GM12878 (cell line): Measurements from ENCODE around the gene DUSP11. TPM values are rescaled to one million over a fixed set of nuclear protein-coding genes. Genes with fewer than 3 reads are reported as not detected.
"Not testable (repeated sequence)": the region's sequence is repeated elsewhere in the genome, so short reads cannot be mapped to it uniquely, and the experiment has no call there.

Source experiments
- ATAC-seq: fragments of 200-7000 bp; cut with Tn5 transposase; 3 replicates; pipeline ENCODE4 v1.9.1; 2020; ENCODE audit warnings: mild to moderate bottlenecking, moderate library complexity
- BruUV-seq: library from RNA; stranded (reverse); fragments of 400-500 nt; replicated peaks from 2 replicates; lab custom pipeline; 2021; lab: Mats Ljungman, UMichigan
- CTCF ChIA-PET: fragments of 300-600 bp; sonication (Branson Sonifier 250); formaldehyde crosslinking; extraction: SDS; loops from one replicate; lab custom pipeline; 2021; ENCODE audit warnings: inconsistent platforms; lab: Yijun Ruan, JAX
- POLR2A ChIA-PET: fragments of 350-600 bp; formaldehyde crosslinking; extraction: SDS; loops from one replicate; lab custom pipeline; 2021; ENCODE audit warnings: inconsistent platforms; lab: Charles Lee
- RAD21 ChIA-PET: fragments of 300-600 bp; sonication (Branson Sonifier 250); formaldehyde crosslinking; loops from one replicate; lab custom pipeline; 2023; ENCODE audit warnings: antibody characterized with exemption; ENCODE audit not compliant: unreplicated experiment; lab: Charles Lee
- SMC1A ChIA-PET: fragments of 300-600 bp; sonication (Branson Sonifier 250); formaldehyde crosslinking; loops from one replicate; lab custom pipeline; 2023; ENCODE audit not compliant: unreplicated experiment, uncharacterized antibody; lab: Charles Lee
- DNase-seq: peaks from one replicate; pipeline ENCODE4 v3.0.0-alpha.2; 2011; ENCODE audit warnings: low read depth, low spot score
- FAIRE-seq: peaks from 3 replicates; lab custom pipeline; 2011; peaks lifted over from hg19 to GRCh38; lab: Jason Lieb, UNC
- H2AFZ ChIP-seq: 2 replicates; pipeline ENCODE4 v1.6.0; 2011; ENCODE audit warnings: low read depth, low read length, control low read depth; ENCODE audit not compliant: control insufficient read depth
- H3K27ac ChIP-seq: 2 replicates; pipeline ENCODE4 v1.5.1; 2011; ENCODE audit warnings: control low read depth; ENCODE audit not compliant: control insufficient read depth, insufficient read depth
- H3K27me3 ChIP-seq, 2 experiments: replicated peaks in 1 of 2; 2 replicates each; pipeline versions ENCODE4 v1.6.0 to v1.6.1; 2011; ENCODE audit warnings: low read length in 1 of 2; ENCODE audit not compliant: control insufficient read depth in 2 of 2, insufficient read depth in 2 of 2
- H3K36me3 ChIP-seq, 2 experiments: 2 replicates each; pipeline ENCODE4 v1.5.1; 2011; ENCODE audit warnings: low read length in 1 of 2; ENCODE audit not compliant: control insufficient read depth in 2 of 2, insufficient read depth in 2 of 2
- H3K4me1 ChIP-seq: 2 replicates; pipeline ENCODE4 v1.6.1; 2011; ENCODE audit warnings: mild to moderate bottlenecking, low read length, moderate library complexity, mixed read lengths; ENCODE audit not compliant: control insufficient read depth, insufficient read depth
- H3K4me2 ChIP-seq: 2 replicates; pipeline ENCODE4 v1.6.0; 2011; ENCODE audit warnings: control low read depth; ENCODE audit not compliant: control insufficient read depth, insufficient read depth
- H3K4me3 ChIP-seq: fragments of 200-600 bp; sonication (generic); 2 replicates; pipeline ENCODE4 v1.5.1; 2016
- H3K79me2 ChIP-seq: 2 replicates; pipeline ENCODE4 v1.6.0; 2011; ENCODE audit warnings: low read length; ENCODE audit not compliant: control insufficient read depth, insufficient read depth
- H3K9ac ChIP-seq: 2 replicates; pipeline ENCODE4 v1.8.0; 2011; ENCODE audit warnings: low read length, control low read depth, mixed read lengths; ENCODE audit not compliant: control insufficient read depth, insufficient read depth
- H3K9me3 ChIP-seq: replicated peaks from 3 replicates; pipeline ENCODE4 v1.5.1; 2011; ENCODE audit warnings: mild to moderate bottlenecking, low read length; ENCODE audit not compliant: control insufficient read depth, insufficient read depth
- H4K20me1 ChIP-seq: 2 replicates; pipeline ENCODE4 v1.6.0; 2011; ENCODE audit not compliant: control insufficient read depth, insufficient read depth
- ATF2 ChIP-seq: IDR thresholded peaks from 2 replicates; pipeline ENCODE4 v1.6.1; 2012; ENCODE audit warnings: low read length, inconsistent platforms
- FOXK2 ChIP-seq: fragments of 450-650 bp; IDR thresholded peaks from 2 replicates; pipeline ENCODE4 v1.6.1; 2017; ENCODE audit warnings: mild to moderate bottlenecking, moderate library complexity
- HDAC6 ChIP-seq: fragments of 200-600 bp; sonication (generic); IDR thresholded peaks from one replicate; pipeline ENCODE4 v1.8.0; 2017; ENCODE audit warnings: antibody characterized with exemption; ENCODE audit not compliant: unreplicated experiment
- POLR2AphosphoS5 ChIP-seq: IDR thresholded peaks from 2 replicates; pipeline ENCODE4 v1.6.1; 2011; ENCODE audit warnings: mild to moderate bottlenecking, low read length, inconsistent platforms
- RCOR1 ChIP-seq: conservative IDR thresholded peaks from 2 replicates; pipeline ENCODE4 v1.6.1; 2012; ENCODE audit warnings: low read depth, low read length, improper control_type of control experiment
- RELB ChIP-seq: fragments of 450-650 bp; IDR thresholded peaks from 2 replicates; pipeline ENCODE4 v1.6.1; 2017; ENCODE audit warnings: low read depth, mild to moderate bottlenecking, moderate library complexity
- SMAD5 ChIP-seq: IDR thresholded peaks from 2 replicates; pipeline ENCODE4 v1.6.1; 2016; ENCODE audit warnings: antibody characterized with exemption, low read depth
- WGBS: methylation state at CpG from one replicate; pipeline ENCODE4 v1.1.6; 2016; ENCODE audit warnings: low lambda C conversion rate; ENCODE audit not compliant: insufficient replicate concordance, insufficient coverage; ENCODE audit errors: missing lambda C conversion rate; 5-methylcytosine and 5-hydroxymethylcytosine counted together
- in situ Hi-C: fragments of 300-500 bp; cut with MboI; formaldehyde crosslinking; loops from 9 replicates; pipeline ENCODE4 v1.14.3; 2018; ENCODE audit warnings: mixed read lengths
- intact Hi-C: fragments of 100-400 bp; cut with micrococcal nuclease; formaldehyde crosslinking; loops from one replicate; pipeline ENCODE4 v1.14.2; 2022; ENCODE audit not compliant: unreplicated experiment
- polyA plus RNA-seq, 11 experiments: library from polyadenylated mRNA; depleted of rRNA in 4 of 11; unstranded in 6 of 11; stranded (reverse) in 5 of 11; fragments of >200 nt; fragmentation: Nextera tagmentation in 4 of 11; fragmentation: Illumina TruSeq in 1 of 11; extraction: Ambion mirVana in 4 of 11; extraction: Trizol in 1 of 11; gene quantifications; 1 replicate in 1 of 11; 2 replicates in 10 of 11; pipeline versions ENCODE4 v1.2.1 to v1.2.3, GENCODE V29; 2011 to 2016; ENCODE audit warnings: inconsistent platforms in 2 of 11, missing spikeins in 2 of 11, low read depth in 1 of 11
- total RNA-seq, 4 experiments: library from RNA; depleted of rRNA in 3 of 4; stranded (reverse); fragments of >200 nt in 3 of 4; fragmentation: Illumina TruSeq in 1 of 4; extraction: Trizol in 1 of 4; gene quantifications; 2 replicates each; pipeline versions ENCODE4 v1.2.1 to v1.2.3, GENCODE V29; 2013 to 2021

Gene DUSP11
- total and polyA plus RNA-seq, 10 of the 15 experiments (the other 5 are each of a cell fraction or from before 2014, with no cell fraction given) = 26.4 to 78.4 (median 47.9) TPM

GRCh38 chr2:73811878-73812277 lies 32.0 kb upstream of the DUSP11 start (continued):
- TF ChIP-seq SMAD5 = no peak
- no peak for TF ChIP-seq ATF2
- no peak for TF ChIP-seq RCOR1
- TF ChIP-seq POLR2AphosphoS5 = no peak
- no peak for TF ChIP-seq HDAC6
- TF ChIP-seq FOXK2 = no peak
- TF ChIP-seq RELB = no peak

- H3K9ac ChIP-seq, POLR2A ChIA-PET, H3K4me1 ChIP-seq, DNase-seq, in situ Hi-C loops, H2AFZ ChIP-seq, H3K4me3 ChIP-seq, CTCF ChIA-PET, BruUV-seq, SMC1A ChIA-PET, intact Hi-C loops, H3K27ac ChIP-seq, ATAC-seq, H3K27me3 ChIP-seq, H3K4me2 ChIP-seq, H3K9me3 ChIP-seq, H3K36me3 ChIP-seq, H4K20me1 ChIP-seq, FAIRE-seq, RAD21 ChIA-PET: not testable (repeated sequence)
- WGBS = 0% methylated on average over 1 of the region's 3 CpGs
- peaks cover 10% of the 10 kb centered on the region for H3K79me2 ChIP-seq
These were observed 4.0 kb upstream of the DUSP11 start, which contains the start of gene C2orf78 for GRCh38 chr2:73783883-73784282. TSS of gene C2orf78 (plus strand) at chr2:73784183. CDS start at chr2:73784310, 127 bp downstream.

GRCh38 chr2:73783402-73783801 lies 3.5 kb upstream of the DUSP11 start:
- POLR2A ChIA-PET, H3K4me3 ChIP-seq, in situ Hi-C loops, CTCF ChIA-PET, H2AFZ ChIP-seq, H4K20me1 ChIP-seq, ATAC-seq, H3K27ac ChIP-seq, BruUV-seq, SMC1A ChIA-PET, H3K27me3 ChIP-seq, RAD21 ChIA-PET, H3K9me3 ChIP-seq, intact Hi-C loops, H3K4me1 ChIP-seq, H3K36me3 ChIP-seq, H3K4me2 ChIP-seq, FAIRE-seq, DNase-seq, H3K9ac ChIP-seq: not testable (repeated sequence)
- H3K79me2 ChIP-seq = peaks cover 14% of the 10 kb centered on the region
- 84% methylated on average over 15 of the region's 15 CpGs for WGBS
